OCI-LY1 (cell line): ENCODE results near the gene RHEB.

Experiments
- H2AFZ ChIP-seq: fragments of 200-600 bp; sonication (generic), shearing (Covaris generic); 2 replicates; pipeline ENCODE4 v1.6.0; 2014; ENCODE audit warnings: antibody characterized with exemption, mild to moderate bottlenecking, low read length
- H3F3A ChIP-seq: fragments of 200-600 bp; sonication (generic), shearing (Covaris generic); 2 replicates; pipeline ENCODE4 v1.6.0; 2014; ENCODE audit warnings: mild to moderate bottlenecking, antibody characterized with exemption, low read length, moderate library complexity; ENCODE audit not compliant: insufficient read depth
- H3K27ac ChIP-seq: fragments of 200-600 bp; sonication (generic); 2 replicates; pipeline ENCODE4 v1.5.1; 2014; ENCODE audit warnings: low read length, mixed run types, mild to moderate bottlenecking, low read depth; ENCODE audit not compliant: poor library complexity, severe bottlenecking
- H3K27me3 ChIP-seq: fragments of 200-600 bp; sonication (generic); 2 replicates; pipeline ENCODE4 v1.6.0; 2014; ENCODE audit warnings: antibody characterized with exemption, mild to moderate bottlenecking, low read length, moderate library complexity; ENCODE audit not compliant: insufficient read depth
- H3K36me3 ChIP-seq: fragments of 200-600 bp; sonication (generic); 2 replicates; pipeline ENCODE4 v1.6.1; 2014; ENCODE audit warnings: mild to moderate bottlenecking, antibody characterized with exemption, low read length, moderate library complexity, mixed read lengths; ENCODE audit not compliant: insufficient read depth
- H3K4me1 ChIP-seq: fragments of 200-600 bp; sonication (generic); 2 replicates; pipeline ENCODE4 v1.5.1; 2014; ENCODE audit warnings: mild to moderate bottlenecking, low read length, moderate library complexity; ENCODE audit not compliant: insufficient read depth, severe bottlenecking
- H3K4me2 ChIP-seq: fragments of 200-600 bp; sonication (generic), shearing (Covaris generic); 2 replicates; pipeline ENCODE4 v1.6.1; 2014; ENCODE audit warnings: low read length
- H3K4me3 ChIP-seq: fragments of 200-600 bp; sonication (generic); 2 replicates; pipeline ENCODE4 v1.5.1; 2014; ENCODE audit warnings: low read length, low read depth, mild to moderate bottlenecking, mixed read lengths; ENCODE audit not compliant: poor library complexity, severe bottlenecking
- H3K79me2 ChIP-seq: fragments of 200-600 bp; shearing (Covaris generic); 2 replicates; pipeline ENCODE4 v1.6.1; 2016; ENCODE audit warnings: mixed run types, low read length, mixed read lengths; ENCODE audit not compliant: insufficient read depth
- H3K9ac ChIP-seq: fragments of 200-600 bp; sonication (generic), shearing (Covaris generic); 2 replicates; pipeline ENCODE4 v1.6.1; 2014; ENCODE audit warnings: mild to moderate bottlenecking, low read length, mixed read lengths
- H3K9me2 ChIP-seq: fragments of 200-600 bp; sonication (generic), shearing (Covaris generic); 2 replicates; pipeline ENCODE4 v1.6.1; 2014; ENCODE audit warnings: low read depth, mild to moderate bottlenecking, low read length, mixed read lengths
- H3K9me3 ChIP-seq: fragments of 200-600 bp; shearing (Covaris generic); 2 replicates; pipeline ENCODE4 v1.6.1; 2014; ENCODE audit warnings: low read length, mixed read lengths
- H4K20me1 ChIP-seq: fragments of 200-600 bp; sonication (generic), shearing (Covaris generic); 2 replicates; pipeline ENCODE4 v1.6.0; 2016; ENCODE audit warnings: mild to moderate bottlenecking, low read length; ENCODE audit not compliant: insufficient read depth
- CTCF ChIP-seq: fragments of 200-600 bp; sonication (generic), shearing (Covaris generic); IDR thresholded peaks from 2 replicates; pipeline ENCODE4 v1.5.1; 2017; ENCODE audit warnings: mild to moderate bottlenecking, antibody characterized with exemption, low read length, moderate library complexity, mixed read lengths
- EZH2 ChIP-seq: fragments of 200-600 bp; sonication (generic), shearing (Covaris generic); IDR thresholded peaks from 2 replicates; pipeline ENCODE4 v1.8.0; 2017; ENCODE audit warnings: borderline replicate concordance, mixed run types, mild to moderate bottlenecking, antibody characterized with exemption, low read length, moderate library complexity, mixed read lengths

RHEB gene

GRCh38 chr7:151451156-151451555 is 68.5 kb downstream of the RHEB start:
- H3K79me2 ChIP-seq = no peaks in the 10 kb centered on the region
- H3K4me2 ChIP-seq = no peak overlapping the region
- no peaks in the 10 kb centered on the region for H4K20me1 ChIP-seq
- peaks cover 19% of the 10 kb centered on the region; the same call in 1 of the 2 replicates for H3K27me3 ChIP-seq
- H3K36me3 ChIP-seq = no peaks in the 10 kb centered on the region
- H3K4me3 ChIP-seq = no peak overlapping the region
- no peaks in the 10 kb centered on the region for H3K9me3 ChIP-seq
- H3K27ac ChIP-seq = no peak overlapping the region
- H2AFZ ChIP-seq = no peak overlapping the region
- TF ChIP-seq EZH2 = no peak
- TF ChIP-seq CTCF = no peak
- H3K4me1 ChIP-seq = peaks cover 7% of the 10 kb centered on the region
- H3K9ac ChIP-seq = no peak overlapping the region
- no peaks in the 10 kb centered on the region for H3F3A ChIP-seq
- H3K9me2 ChIP-seq = no peaks in the 10 kb centered on the region

- peaks cover 7% of the 10 kb centered on the region for H3K4me1 ChIP-seq
- no peaks in the 10 kb centered on the region for H3K79me2 ChIP-seq
- no peaks in the 10 kb centered on the region for H4K20me1 ChIP-seq
- H3K4me3 ChIP-seq = no peak overlapping the region
- no peak overlapping the region for H3K9ac ChIP-seq
- TF ChIP-seq CTCF (no peak), EZH2 (no peak)
- no peak overlapping the region for H3K4me2 ChIP-seq
- no peaks in the 10 kb centered on the region for H3F3A ChIP-seq
- no peaks in the 10 kb centered on the region for H3K9me3 ChIP-seq
- H2AFZ ChIP-seq = no peak overlapping the region
- no peaks in the 10 kb centered on the region for H3K9me2 ChIP-seq
- H3K27me3 ChIP-seq = peaks cover 19% of the 10 kb centered on the region; the same call in 1 of the 2 replicates
- H3K27ac ChIP-seq = no peak overlapping the region
- no peaks in the 10 kb centered on the region for H3K36me3 ChIP-seq
Measured at GRCh38 chr7:151449990-151450389, 69.7 kb downstream of the RHEB start.

GRCh38 chr7:151448261-151449252 is 71.1 kb downstream of the RHEB start:
- Histone ChIP-seq H3K27me3 (peaks cover 21% of the 10 kb centered on the region; the same call in 1 of the 2 replicates), H3K27ac (no peak overlapping the region), H3K4me1 (peaks cover 7% of the 10 kb centered on the region), H3K36me3 (no peaks in the 10 kb centered on the region), H3K9ac (peak overlapping the region; percentile 24; the same call in 1 of the 2 replicates), H3F3A (no peaks in the 10 kb centered on the region), H3K4me2 (peak overlapping the region; percentile 57), H3K4me3 (peak overlapping the region; percentile 41), H3K79me2 (no peaks in the 10 kb centered on the region), H3K9me3 (no peaks in the 10 kb centered on the region), H4K20me1 (no peaks in the 10 kb centered on the region), H2AFZ (no peak overlapping the region), H3K9me2 (no peaks in the 10 kb centered on the region)
- no peak for TF ChIP-seq EZH2
- TF ChIP-seq CTCF = peak; percentile 84
